ENCODE data around the gene KIF1B. TPM values are rescaled to one million over a fixed set of nuclear protein-coding genes. Genes with fewer than 3 reads are reported as not detected.
A peak's percentile ranks its signal among the peaks of the same experiment; 100 is the strongest.

The KIF1B gene
- total and polyA plus RNA-seq, 9 of the 15 experiments (the other 6 are each of a cell fraction or from before 2014, with no cell fraction given) = 2.8 to 19.8 (median 11.9) TPM

DNA sequence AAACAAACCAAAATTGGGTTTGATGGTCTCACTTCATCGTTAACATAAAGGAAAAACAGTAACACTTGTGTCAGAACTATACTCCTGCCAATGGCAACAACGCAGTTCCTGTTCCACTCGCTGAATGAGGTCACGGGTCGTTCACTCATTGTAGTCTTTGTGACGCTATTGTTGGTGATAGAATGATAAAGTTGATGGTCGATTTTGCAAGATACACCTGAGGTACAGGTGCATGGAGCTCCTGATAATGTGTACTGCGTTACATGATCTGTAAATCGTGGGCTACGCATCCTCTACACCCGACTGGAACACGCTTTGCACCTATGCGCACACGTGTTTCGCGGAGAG, 219.5 kb downstream of the KIF1B start:
- peak overlapping the region; percentile 98 for H2AFZ ChIP-seq (ENCODE audit: low read depth, low read length)
- H3K27ac ChIP-seq (ENCODE audit: extremely low read depth, low read depth, low read length) = peak overlapping the region; percentile 41; the same call in 1 of the 3 replicates
- ChIA-PET POLR2A (interaction anchor here (0.7 to 2.3 kb wide), 15 partner anchors 15 to 779 kb away, joined by 3 to 11 read pairs (median 4); partner anchors contain the start of genes KIF1B, LZIC and NMNAT1), CTCF (ENCODE audit: low intra/inter-chr PET ratio) (interaction anchor here (4.2 to 5.7 kb wide), 2 partner anchors 52 to 64 kb away, joined by 88 to 95 read pairs; no protein-coding TSS in a partner anchor)
- 43% methylated on average over 16 of the region's 16 CpGs for WGBS (ENCODE audit: insufficient coverage, low coverage, missing lambda C conversion rate)
- H3K4me1 ChIP-seq (replicated peaks in 1 of 2; ENCODE audit: control insufficient read depth in 2 of 2, insufficient read depth in 2 of 2, low read length in 2 of 2) = peaks cover 9 to 21% of the 10 kb centered on the region in 2 experiments; a peak in 4 of 5 replicates
- H3K36me3 ChIP-seq (ENCODE audit: control insufficient read depth, insufficient read depth, low read length) = no peaks in the 10 kb centered on the region
- H3K9ac ChIP-seq (ENCODE audit: insufficient read depth in 1 of 2, low read depth in 2 of 2, low read length in 2 of 2) = peak overlapping the region; percentile 77 to 92
- H3K79me2 ChIP-seq (ENCODE audit: control insufficient read depth, insufficient read depth, low read length) = peaks cover 12% of the 10 kb centered on the region; the same call in 2 of the 3 replicates
- H3K27me3 ChIP-seq (ENCODE audit: control insufficient read depth in 2 of 2, insufficient read depth in 2 of 2, low read length in 2 of 2) = no peaks in the 10 kb centered on the region
- DNase-seq (ENCODE audit: extremely low read depth in 1 of 4, low spot score in 3 of 4) = peak in 1 of 4 experiments; percentile 18
- intact Hi-C loops (cut with micrococcal nuclease) (loop anchor here (1.0 to 10.0 kb wide), 6 partner anchors 64 to 555 kb away; partner anchors contain the start of genes KIF1B, LZIC, NMNAT1 and UBE4B), in situ Hi-C loops (cut with MboI) (loop anchor here (5.0 kb wide), 2 partner anchors 62 to 558 kb away; no protein-coding TSS in a partner anchor)
- H3K4me2 ChIP-seq (ENCODE audit: insufficient read depth, low read length) = peak overlapping the region; percentile 95
- BruUV-seq (replicated peaks) = no TSS peak
- H4K20me1 ChIP-seq (replicated peaks; ENCODE audit: control insufficient read depth, insufficient read depth, low read length) = no peaks in the 10 kb centered on the region
- peaks cover 3% of the 10 kb centered on the region for H3K9me1 ChIP-seq (ENCODE audit: control insufficient read depth, insufficient read depth, low read length)
- H3K4me3 ChIP-seq = peak overlapping the region; percentile 60
- H3K9me3 ChIP-seq (replicated peaks; ENCODE audit: control insufficient read depth, insufficient read depth, low read depth, low read length) = no peaks in the 10 kb centered on the region
- no peak for FAIRE-seq
- ATAC-seq = no peak; the same call in 2 of the 3 replicates
- TF ChIP-seq, protein P1, sequence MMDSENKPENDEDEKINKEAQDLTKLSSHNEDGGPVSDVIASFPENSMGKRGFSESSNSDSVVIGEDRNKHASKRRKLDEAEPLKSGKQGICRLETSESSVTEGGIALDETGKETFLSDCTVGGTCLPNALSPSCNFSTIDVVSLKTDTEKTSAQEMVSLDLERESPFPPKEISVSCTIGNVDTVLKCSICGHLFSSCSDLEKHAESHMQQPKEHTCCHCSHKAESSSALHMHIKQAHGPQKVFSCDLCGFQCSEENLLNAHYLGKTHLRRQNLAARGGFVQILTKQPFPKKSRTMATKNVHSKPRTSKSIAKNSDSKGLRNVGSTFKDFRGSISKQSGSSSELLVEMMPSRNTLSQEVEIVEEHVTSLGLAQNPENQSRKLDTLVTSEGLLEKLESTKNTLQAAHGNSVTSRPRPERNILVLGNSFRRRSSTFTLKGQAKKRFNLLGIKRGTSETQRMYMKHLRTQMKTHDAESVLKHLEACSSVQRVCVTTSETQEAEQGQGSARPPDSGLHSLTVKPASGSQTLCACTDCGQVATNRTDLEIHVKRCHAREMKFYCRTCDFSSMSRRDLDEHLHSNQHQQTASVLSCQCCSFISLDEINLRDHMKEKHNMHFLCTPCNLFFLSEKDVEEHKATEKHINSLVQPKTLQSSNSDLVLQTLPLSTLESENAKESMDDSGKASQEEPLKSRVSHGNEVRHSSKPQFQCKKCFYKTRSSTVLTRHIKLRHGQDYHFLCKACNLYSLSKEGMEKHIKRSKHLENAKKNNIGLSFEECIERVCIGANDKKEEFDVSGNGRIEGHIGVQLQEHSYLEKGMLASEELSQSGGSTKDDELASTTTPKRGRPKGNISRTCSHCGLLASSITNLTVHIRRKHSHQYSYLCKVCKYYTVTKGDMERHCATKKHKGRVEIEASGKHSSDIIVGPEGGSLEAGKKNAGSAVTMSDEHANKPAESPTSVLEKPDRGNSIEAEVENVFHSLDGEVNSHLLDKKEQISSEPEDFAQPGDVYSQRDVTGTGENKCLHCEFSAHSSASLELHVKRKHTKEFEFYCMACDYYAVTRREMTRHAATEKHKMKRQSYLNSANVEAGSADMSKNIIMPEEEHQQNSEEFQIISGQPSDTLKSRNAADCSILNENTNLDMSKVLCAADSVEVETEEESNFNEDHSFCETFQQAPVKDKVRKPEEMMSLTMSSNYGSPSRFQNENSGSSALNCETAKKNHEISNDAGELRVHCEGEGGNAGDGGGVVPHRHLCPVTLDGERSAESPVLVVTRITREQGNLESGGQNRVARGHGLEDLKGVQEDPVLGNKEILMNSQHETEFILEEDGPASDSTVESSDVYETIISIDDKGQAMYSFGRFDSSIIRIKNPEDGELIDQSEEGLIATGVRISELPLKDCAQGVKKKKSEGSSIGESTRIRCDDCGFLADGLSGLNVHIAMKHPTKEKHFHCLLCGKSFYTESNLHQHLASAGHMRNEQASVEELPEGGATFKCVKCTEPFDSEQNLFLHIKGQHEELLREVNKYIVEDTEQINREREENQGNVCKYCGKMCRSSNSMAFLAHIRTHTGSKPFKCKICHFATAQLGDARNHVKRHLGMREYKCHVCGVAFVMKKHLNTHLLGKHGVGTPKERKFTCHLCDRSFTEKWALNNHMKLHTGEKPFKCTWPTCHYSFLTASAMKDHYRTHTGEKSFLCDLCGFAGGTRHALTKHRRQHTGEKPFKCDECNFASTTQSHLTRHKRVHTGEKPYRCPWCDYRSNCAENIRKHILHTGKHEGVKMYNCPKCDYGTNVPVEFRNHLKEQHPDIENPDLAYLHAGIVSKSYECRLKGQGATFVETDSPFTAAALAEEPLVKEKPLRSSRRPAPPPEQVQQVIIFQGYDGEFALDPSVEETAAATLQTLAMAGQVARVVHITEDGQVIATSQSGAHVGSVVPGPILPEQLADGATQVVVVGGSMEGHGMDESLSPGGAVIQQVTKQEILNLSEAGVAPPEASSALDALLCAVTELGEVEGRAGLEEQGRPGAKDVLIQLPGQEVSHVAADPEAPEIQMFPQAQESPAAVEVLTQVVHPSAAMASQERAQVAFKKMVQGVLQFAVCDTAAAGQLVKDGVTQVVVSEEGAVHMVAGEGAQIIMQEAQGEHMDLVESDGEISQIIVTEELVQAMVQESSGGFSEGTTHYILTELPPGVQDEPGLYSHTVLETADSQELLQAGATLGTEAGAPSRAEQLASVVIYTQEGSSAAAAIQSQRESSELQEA (IDR thresholded peaks at IDR 0.05; ENCODE audit: low read depth) = no peak
- TF ChIP-seq, protein P2, sequence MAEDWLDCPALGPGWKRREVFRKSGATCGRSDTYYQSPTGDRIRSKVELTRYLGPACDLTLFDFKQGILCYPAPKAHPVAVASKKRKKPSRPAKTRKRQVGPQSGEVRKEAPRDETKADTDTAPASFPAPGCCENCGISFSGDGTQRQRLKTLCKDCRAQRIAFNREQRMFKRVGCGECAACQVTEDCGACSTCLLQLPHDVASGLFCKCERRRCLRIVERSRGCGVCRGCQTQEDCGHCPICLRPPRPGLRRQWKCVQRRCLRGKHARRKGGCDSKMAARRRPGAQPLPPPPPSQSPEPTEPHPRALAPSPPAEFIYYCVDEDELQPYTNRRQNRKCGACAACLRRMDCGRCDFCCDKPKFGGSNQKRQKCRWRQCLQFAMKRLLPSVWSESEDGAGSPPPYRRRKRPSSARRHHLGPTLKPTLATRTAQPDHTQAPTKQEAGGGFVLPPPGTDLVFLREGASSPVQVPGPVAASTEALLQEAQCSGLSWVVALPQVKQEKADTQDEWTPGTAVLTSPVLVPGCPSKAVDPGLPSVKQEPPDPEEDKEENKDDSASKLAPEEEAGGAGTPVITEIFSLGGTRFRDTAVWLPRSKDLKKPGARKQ (CRISPR knock-in tag; IDR thresholded peaks at IDR 0.05) = peak; percentile 84
- no peak for TF ChIP-seq TAF1 (IDR thresholded peaks at IDR 0.05; ENCODE audit: control insufficient read depth, extremely low read depth, insufficient read depth, low read length, severe bottlenecking)
- TF ChIP-seq, protein P3, sequence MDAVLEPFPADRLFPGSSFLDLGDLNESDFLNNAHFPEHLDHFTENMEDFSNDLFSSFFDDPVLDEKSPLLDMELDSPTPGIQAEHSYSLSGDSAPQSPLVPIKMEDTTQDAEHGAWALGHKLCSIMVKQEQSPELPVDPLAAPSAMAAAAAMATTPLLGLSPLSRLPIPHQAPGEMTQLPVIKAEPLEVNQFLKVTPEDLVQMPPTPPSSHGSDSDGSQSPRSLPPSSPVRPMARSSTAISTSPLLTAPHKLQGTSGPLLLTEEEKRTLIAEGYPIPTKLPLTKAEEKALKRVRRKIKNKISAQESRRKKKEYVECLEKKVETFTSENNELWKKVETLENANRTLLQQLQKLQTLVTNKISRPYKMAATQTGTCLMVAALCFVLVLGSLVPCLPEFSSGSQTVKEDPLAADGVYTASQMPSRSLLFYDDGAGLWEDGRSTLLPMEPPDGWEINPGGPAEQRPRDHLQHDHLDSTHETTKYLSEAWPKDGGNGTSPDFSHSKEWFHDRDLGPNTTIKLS (IDR thresholded peaks at IDR 0.05; ENCODE audit: borderline replicate concordance, low read depth) = no peak
- TF ChIP-seq ZNF830 (CRISPR knock-in tag; IDR thresholded peaks at IDR 0.05) = peak; percentile 59; the same call in 1 of the 2 replicates
- TF ChIP-seq GATA2 (CRISPR knock-in tag; IDR thresholded peaks at IDR 0.05) = 0 out of 2 replicates have a peak, but pooled peaks have one; percentile 22
- no peak for TF ChIP-seq PRPF4 (IDR thresholded peaks at IDR 0.05; ENCODE audit: insufficient read depth, low read depth, low read length, poor library complexity, severe bottlenecking)
